ENCODE results near the gene TSR2. TPM values are rescaled to one million over a fixed set of nuclear protein-coding genes. Genes with fewer than 3 reads are reported as not detected.
A peak's percentile ranks its signal among the peaks of the same experiment; 100 is the strongest.
"Not testable (repeated sequence)": the region's sequence is repeated elsewhere in the genome, so short reads cannot be mapped to it uniquely, and the experiment has no call there.

TSR2 gene
- total RNA-seq, 2 experiments from 2014 or later: 25.5 to 26.2 TPM

- H3K36me3 Mint-ChIP-seq (ENCODE audit: low read depth); DNase-seq; POLR2A ChIA-PET; H3K27ac Mint-ChIP-seq; H3K4me3 Mint-ChIP-seq; H3K9me3 Mint-ChIP-seq; H3K4me1 Mint-ChIP-seq; CTCF ChIA-PET: not testable (repeated sequence)
- H3K27me3 Mint-ChIP-seq: peaks cover 11% of the 10 kb centered on the region
Observed at GRCh38 chrX:54489819-54490218, 49.6 kb downstream of the TSR2 start.

DNA sequence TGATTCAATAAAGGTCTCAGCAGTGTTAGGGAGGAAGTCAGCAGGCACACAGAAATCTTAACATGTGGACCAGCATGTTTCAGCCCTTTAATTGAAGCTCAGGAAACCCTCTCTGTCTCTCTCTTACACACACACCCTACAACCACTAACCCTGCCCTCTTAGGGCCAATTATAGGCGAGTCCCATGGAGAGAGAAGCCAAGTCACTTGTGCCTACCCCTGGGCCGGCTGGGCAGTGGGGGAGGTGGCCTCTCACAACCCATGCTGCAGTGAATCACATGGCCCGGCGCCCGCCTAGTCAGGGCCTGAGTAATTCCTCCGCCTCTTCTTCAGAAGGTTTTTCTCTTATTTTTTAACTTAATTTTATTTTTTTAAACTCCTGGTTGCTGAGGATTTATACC lies 52.1 kb downstream of the TSR2 start:
- CTCF ChIA-PET: no interaction called here
- POLR2A ChIA-PET: no interaction called here
- no peak overlapping the region for H3K27ac Mint-ChIP-seq
- peaks cover 9% of the 10 kb centered on the region for H3K4me1 Mint-ChIP-seq
- H3K4me3 Mint-ChIP-seq: no peak overlapping the region
- H3K36me3 Mint-ChIP-seq (ENCODE audit: low read depth): no peaks in the 10 kb centered on the region
- H3K9me3 Mint-ChIP-seq: no peaks in the 10 kb centered on the region
- DNase-seq: no peak
- H3K27me3 Mint-ChIP-seq: peaks cover 21% of the 10 kb centered on the region

DNA sequence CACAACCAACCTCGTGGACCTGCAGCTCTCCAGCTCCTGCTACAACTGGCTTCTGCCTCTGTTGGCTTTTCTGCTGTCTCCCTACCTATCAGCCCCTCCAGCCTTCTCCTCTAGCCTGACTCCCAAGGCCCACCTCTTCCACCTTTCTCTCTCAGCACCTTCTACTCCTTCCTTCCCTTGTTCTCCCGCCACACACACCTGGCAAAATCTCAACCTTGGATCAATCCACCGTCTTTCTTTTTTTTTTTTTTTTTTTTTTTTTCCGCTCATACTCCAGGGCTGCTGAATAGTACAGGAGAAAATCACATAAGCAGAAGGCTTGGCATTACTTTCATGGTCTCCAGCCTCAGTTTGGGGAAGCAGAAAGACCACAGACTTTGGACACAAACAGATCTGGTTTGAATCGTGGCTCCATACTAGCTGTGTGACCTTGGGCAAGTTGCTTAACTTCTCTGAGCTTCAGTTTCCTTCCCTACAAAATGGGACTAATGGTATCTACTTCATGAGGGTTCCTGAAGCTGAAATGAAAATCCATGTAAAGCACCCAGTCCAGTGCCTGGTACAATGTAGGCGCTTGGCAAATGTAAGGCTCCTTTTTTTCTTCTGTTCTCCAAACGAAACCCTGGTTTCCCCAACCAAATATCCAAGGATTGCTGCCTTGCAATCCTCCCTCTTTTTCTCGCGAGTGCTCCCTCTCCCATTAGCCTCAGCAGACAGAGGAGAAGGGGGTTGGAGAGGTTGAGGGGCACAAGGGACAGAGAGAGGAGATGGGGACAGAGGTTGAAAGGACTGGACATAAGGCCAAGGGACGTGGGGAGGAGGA lies 54.2 kb downstream of the TSR2 start:
- H3K27me3 Mint-ChIP-seq: peaks cover 32% of the 10 kb centered on the region
- H3K4me1 Mint-ChIP-seq: peaks cover 9% of the 10 kb centered on the region
- POLR2A ChIA-PET: no interaction called here
- H3K36me3 Mint-ChIP-seq (ENCODE audit: low read depth): no peaks in the 10 kb centered on the region
- H3K27ac Mint-ChIP-seq: no peak overlapping the region
- no peaks in the 10 kb centered on the region for H3K9me3 Mint-ChIP-seq
- DNase-seq: no peak
- CTCF ChIA-PET: no interaction called here
- peak overlapping the region; percentile 50 for H3K4me3 Mint-ChIP-seq

Other genes starting within 250 kb of the TSR2 start
- gene WNK3, start 82.4 kb upstream of the TSR2 start, total RNA-seq: under 1 TPM; 0.13 to 0.50 TPM
- under 1 TPM; 0.08 to 0.13 TPM for gene FGD1, start 55.8 kb downstream of the TSR2 start, total RNA-seq
- 10 to 100 TPM; 34.9 to 36.7 TPM for gene GNL3L, start 89.8 kb downstream of the TSR2 start, total RNA-seq

Data from activated CD4-positive, alpha-beta memory T cell treated with anti-CD3 and anti-CD28 coated beads, Interleukin-2, amount 10 ng/mL, durations not matched to agents 7 days and 5 days (primary cell).